LNCaP clone FGC (cell line): Measurements from ENCODE around the gene GPR152.
A peak's percentile ranks its signal among the peaks of the same experiment; 100 is the strongest.
"Not testable (repeated sequence)": the region's sequence is repeated elsewhere in the genome, so short reads cannot be mapped to it uniquely, and the experiment has no call there.

Experiments used
- DNase-seq: peaks from one replicate; pipeline ENCODE4 v3.0.0-alpha.2; 2011; ENCODE audit warnings: low read depth
- H3K4me3 ChIP-seq: 2 replicates; pipeline ENCODE4 v1.5.1; 2011; ENCODE audit warnings: mild to moderate bottlenecking, low read depth, low read length, control low read depth
- CTCF ChIP-seq: IDR thresholded peaks from 2 replicates; pipeline ENCODE4 v1.5.1; 2012; ENCODE audit warnings: mild to moderate bottlenecking; ENCODE audit not compliant: control insufficient read depth, insufficient read depth; ENCODE audit errors: extremely low read depth

The GPR152 gene

GRCh38 chr11:67433536-67434394 is 18.8 kb downstream of the GPR152 start:
- no peak for DNase-seq
- no peak overlapping the region for H3K4me3 ChIP-seq
- no peak for TF ChIP-seq CTCF

GRCh38 chr11:67432655-67433349 is 19.7 kb downstream of the GPR152 start:
- no peak overlapping the region for H3K4me3 ChIP-seq
- no peak for TF ChIP-seq CTCF
- no peak for DNase-seq

GRCh38 chr11:67431346-67432249 is 20.9 kb downstream of the GPR152 start:
- no peak overlapping the region for H3K4me3 ChIP-seq

GRCh38 chr11:67429722-67430121 is 22.8 kb downstream of the GPR152 start:
- H3K4me3 ChIP-seq = peak overlapping the region; percentile 74
- TF ChIP-seq CTCF = no peak
- no peak for DNase-seq

More at GRCh38 chr11:67431346-67432249, 20.9 kb downstream of the GPR152 start:
- TF ChIP-seq CTCF = no peak
- DNase-seq = no peak

- H3K4me3 ChIP-seq = peak overlapping the region; percentile 74
- TF ChIP-seq CTCF = no peak
- no peak for DNase-seq
Observed at GRCh38 chr11:67429038-67429668, 23.4 kb downstream of the GPR152 start.

- peak; percentile 91 for DNase-seq
- 0 out of 2 replicates have a peak, but pooled peaks have one; percentile 7 for TF ChIP-seq CTCF
- H3K4me3 ChIP-seq = peak within 1 kb of the TSS; percentile 74
Observed at GRCh38 chr11:67428052-67429001, 24.2 kb downstream of the GPR152 start, which contains the start of gene RPS6KB2. RPS6KB2 (plus strand) TSS chr11:67428494; CDS start chr11:67428546, 52 bp downstream.

- peak overlapping the region; percentile 74 for H3K4me3 ChIP-seq
- not testable (repeated sequence) for DNase-seq
Observed at GRCh38 chr11:67427364-67427859, 25.1 kb downstream of the GPR152 start.
